Endothelial cell of umbilical vein (primary cell): Measurements from ENCODE around the gene IGSF9B. TPM values are rescaled to one million over a fixed set of nuclear protein-coding genes. Genes with fewer than 3 reads are reported as not detected.

Experiments used
- BruUV-seq: library from RNA; stranded (reverse); fragments of 400-500 nt; replicated peaks from 2 replicates; lab custom pipeline; 2021; lab: Mats Ljungman, UMichigan
- CTCF ChIA-PET: fragments of 300-600, 350-600 bp; sonication (Branson Sonifier 250); formaldehyde crosslinking; loops from one replicate; lab custom pipeline; 2021; ENCODE audit warnings: antibody characterized with exemption, inconsistent platforms; lab: Charles Lee
- POLR2A ChIA-PET: fragments of 300-600, 350-600 bp; sonication (Branson Sonifier 250); formaldehyde crosslinking; loops from one replicate; lab custom pipeline; 2021; ENCODE audit warnings: antibody characterized with exemption, inconsistent platforms; lab: Charles Lee
- DNase-seq: peaks from one replicate; pipeline ENCODE4 v3.0.0-alpha.2; 2011; ENCODE audit warnings: low read depth, low spot score
- FAIRE-seq: peaks from 2 replicates; lab custom pipeline; 2011; peaks lifted over from hg19 to GRCh38; lab: Jason Lieb, UNC
- H2AFZ ChIP-seq: 2 replicates; pipeline ENCODE4 v1.6.0; 2012; ENCODE audit warnings: low read depth, low read length, control low read depth, inconsistent platforms
- H3K27ac ChIP-seq: 2 replicates; pipeline ENCODE4 v1.5.1; 2011; ENCODE audit warnings: low read depth, mild to moderate bottlenecking, control low read depth, low read length, moderate library complexity; ENCODE audit not compliant: insufficient read depth
- H3K27me3 ChIP-seq, 2 experiments: 2 replicates each; pipeline versions ENCODE4 v1.6.0 to v1.6.1; 2011; ENCODE audit warnings: low read length in 2 of 2, mixed read lengths in 1 of 2; ENCODE audit not compliant: control insufficient read depth in 2 of 2, insufficient read depth in 2 of 2
- H3K36me3 ChIP-seq, 2 experiments: 2 replicates in 1 of 2; 3 replicates in 1 of 2; pipeline ENCODE4 v1.5.1; 2011; ENCODE audit warnings: low read length in 2 of 2, mild to moderate bottlenecking in 1 of 2, moderate library complexity in 1 of 2; ENCODE audit not compliant: control insufficient read depth in 2 of 2, insufficient read depth in 2 of 2; ENCODE audit errors: extremely low read depth in 1 of 2
- H3K4me1 ChIP-seq: 3 replicates; pipeline ENCODE4 v1.5.1; 2011; ENCODE audit warnings: mild to moderate bottlenecking, low read length; ENCODE audit not compliant: control insufficient read depth, insufficient read depth; ENCODE audit errors: extremely low read depth
- H3K4me2 ChIP-seq: 2 replicates; pipeline ENCODE4 v1.6.1; 2011; ENCODE audit warnings: low read length, control low read depth, mixed read lengths; ENCODE audit not compliant: insufficient read depth
- H3K4me3 ChIP-seq, 3 experiments: fragments of 200-600 bp in 1 of 3; sonication (generic), shearing (Covaris generic) in 1 of 3; replicated peaks in 1 of 3; 2 replicates each; pipeline ENCODE4 v1.5.1; 2011 to 2016; ENCODE audit warnings: control low read depth in 3 of 3, low read length in 3 of 3, mild to moderate bottlenecking in 2 of 3, inconsistent platforms in 1 of 3, low read depth in 1 of 3, moderate library complexity in 1 of 3; ENCODE audit not compliant: insufficient read depth in 1 of 3
- H3K79me2 ChIP-seq: 2 replicates; pipeline ENCODE4 v1.6.0; 2012; ENCODE audit warnings: low read length, inconsistent platforms; ENCODE audit not compliant: control insufficient read depth, insufficient read depth
- H3K9ac ChIP-seq: replicated peaks from 2 replicates; pipeline ENCODE3; 2011; ENCODE audit warnings: low read length, control low read depth; ENCODE audit not compliant: insufficient read depth; ENCODE audit errors: extremely low read depth
- H3K9me1 ChIP-seq: replicated peaks from 3 replicates; pipeline ENCODE4 v1.6.0; 2011; ENCODE audit warnings: mild to moderate bottlenecking, low read length; ENCODE audit not compliant: control insufficient read depth, insufficient read depth; ENCODE audit errors: extremely low read depth
- H3K9me3 ChIP-seq: replicated peaks from 2 replicates; pipeline ENCODE4 v1.5.1; 2012; ENCODE audit warnings: low read length, inconsistent platforms; ENCODE audit not compliant: control insufficient read depth, insufficient read depth
- H4K20me1 ChIP-seq: replicated peaks from 2 replicates; pipeline ENCODE3; 2011; ENCODE audit warnings: mild to moderate bottlenecking, low read length; ENCODE audit not compliant: control insufficient read depth, insufficient read depth; ENCODE audit errors: extremely low read depth
- CTCF ChIP-seq, 2 donors: IDR thresholded peaks; 1 replicate in 1 of 2; 2 replicates in 1 of 2; pipeline ENCODE4 v1.5.1; 2011; ENCODE audit warnings: low read length in 2 of 2, mild to moderate bottlenecking in 2 of 2, moderate library complexity in 2 of 2, control low read depth in 1 of 2, inconsistent platforms in 1 of 2, low read depth in 1 of 2; ENCODE audit not compliant: insufficient read depth in 1 of 2; ENCODE audit errors: extremely low read depth in 1 of 2
- EZH2 ChIP-seq: IDR thresholded peaks from 2 replicates; pipeline ENCODE4 v1.6.1; 2012; ENCODE audit warnings: borderline replicate concordance, low read depth, mild to moderate bottlenecking, moderate library complexity, low read length, inconsistent platforms; ENCODE audit not compliant: severe bottlenecking
- FOS ChIP-seq: IDR thresholded peaks from 2 replicates; pipeline ENCODE4 v1.6.1; 2011; ENCODE audit warnings: mild to moderate bottlenecking, low read length, moderate library complexity, borderline replicate concordance; ENCODE audit not compliant: insufficient read depth
- GATA2 ChIP-seq: IDR thresholded peaks from 2 replicates; pipeline ENCODE4 v1.7.0; 2011; ENCODE audit warnings: low read depth, mild to moderate bottlenecking, moderate library complexity, mixed read lengths, low read length; ENCODE audit not compliant: insufficient read length, insufficient read depth
- JUN ChIP-seq: IDR thresholded peaks from 2 replicates; pipeline ENCODE4 v1.6.1; 2011; ENCODE audit warnings: borderline replicate concordance, low read depth; ENCODE audit not compliant: insufficient read length, insufficient read depth
- MAX ChIP-seq: IDR thresholded peaks from 2 replicates; pipeline ENCODE4 v1.6.1; 2011; ENCODE audit not compliant: insufficient read depth, insufficient read length
- MYC ChIP-seq: IDR thresholded peaks from one replicate; pipeline ENCODE4 v1.6.1; 2011; ENCODE audit warnings: mild to moderate bottlenecking, low read depth, low read length
- POLR2A ChIP-seq: IDR thresholded peaks from 2 replicates; pipeline ENCODE4 v1.6.1; 2012; ENCODE audit warnings: low read depth, mild to moderate bottlenecking, control low read depth, low read length
- POLR2AphosphoS5 ChIP-seq: IDR thresholded peaks from 2 replicates; pipeline ENCODE4 v1.6.1; 2012; ENCODE audit warnings: low read depth, mild to moderate bottlenecking, control low read depth, low read length, moderate library complexity; ENCODE audit not compliant: insufficient read depth
- dilution Hi-C: fragments of 300-500 bp; cut with MboI; formaldehyde crosslinking; loops from one replicate; pipeline ENCODE4 v1.15.0; 2019; ENCODE audit warnings: low sequenced_read_pairs; ENCODE audit not compliant: extremely low pct_ligation_motif_present
- intact Hi-C: fragments of 100-400 bp; cut with micrococcal nuclease; formaldehyde crosslinking; loops from one replicate; pipeline ENCODE4 v1.10.0; 2022
- polyA plus RNA-seq, 4 experiments: library from polyadenylated mRNA; depleted of rRNA in 3 of 4; stranded (reverse) in 3 of 4; unstranded in 1 of 4; fragments of >200 nt; gene quantifications; 2 replicates each; pipeline versions ENCODE4 v1.2.1 to v1.2.3, GENCODE V29; 2011 to 2012; ENCODE audit warnings: missing spikeins in 1 of 4
- total RNA-seq: library from RNA; stranded (reverse); gene quantifications from 2 replicates; pipeline ENCODE4 v1.2.3, GENCODE V29; 2021

IGSF9B gene
- total and polyA plus RNA-seq, 2 donors (not counting 3 experiments of a cell fraction or from before 2014, with no cell fraction given): 0.15 to 0.18 TPM

- FAIRE-seq: no peak
- H3K9me1 ChIP-seq: no peaks in the 10 kb centered on the region
- H3K36me3 ChIP-seq: no peaks in the 10 kb centered on the region
- H3K27ac ChIP-seq: no peak overlapping the region
- no peak overlapping the region for H2AFZ ChIP-seq
- DNase-seq: no peak
- TF ChIP-seq EZH2: no peak
- no peak for TF ChIP-seq FOS
- TF ChIP-seq POLR2AphosphoS5: no peak
- no peak for TF ChIP-seq GATA2
- no peak for TF ChIP-seq POLR2A
- no peak for TF ChIP-seq JUN
- no peak for TF ChIP-seq MYC
- TF ChIP-seq MAX: no peak
- no peak for TF ChIP-seq CTCF (IDR thresholded peaks at IDR 0.05; ENCODE audit: extremely low read depth in 1 of 2, insufficient read depth in 1 of 2, low read depth in 1 of 2, low read length in 2 of 2)
- no peak overlapping the region for H3K9ac ChIP-seq
- ChIA-PET POLR2A (no interaction called here), CTCF (no interaction called here)
- H3K4me1 ChIP-seq: no peaks in the 10 kb centered on the region
- no peaks in the 10 kb centered on the region for H3K9me3 ChIP-seq
- intact Hi-C loops (no loop called here), dilution Hi-C loops (no loop called here)
- no peak overlapping the region for H3K4me2 ChIP-seq
- no peaks in the 10 kb centered on the region for H4K20me1 ChIP-seq
- H3K4me3 ChIP-seq: no peak overlapping the region
- H3K27me3 ChIP-seq: no peaks in the 10 kb centered on the region
- no peaks in the 10 kb centered on the region for H3K79me2 ChIP-seq
- BruUV-seq: no TSS peak
Observed at GRCh38 chr11:133917921-133918607, 38.7 kb downstream of the IGSF9B start.
